ENCODE results near the gene KREMEN2. TPM values are rescaled to one million over a fixed set of nuclear protein-coding genes. Genes with fewer than 3 reads are reported as not detected.

The KREMEN2 gene
- total and polyA plus RNA-seq, 8 donors, result 0.07 to 0.32 (median 0.16) TPM; not detected in 3

DNA sequence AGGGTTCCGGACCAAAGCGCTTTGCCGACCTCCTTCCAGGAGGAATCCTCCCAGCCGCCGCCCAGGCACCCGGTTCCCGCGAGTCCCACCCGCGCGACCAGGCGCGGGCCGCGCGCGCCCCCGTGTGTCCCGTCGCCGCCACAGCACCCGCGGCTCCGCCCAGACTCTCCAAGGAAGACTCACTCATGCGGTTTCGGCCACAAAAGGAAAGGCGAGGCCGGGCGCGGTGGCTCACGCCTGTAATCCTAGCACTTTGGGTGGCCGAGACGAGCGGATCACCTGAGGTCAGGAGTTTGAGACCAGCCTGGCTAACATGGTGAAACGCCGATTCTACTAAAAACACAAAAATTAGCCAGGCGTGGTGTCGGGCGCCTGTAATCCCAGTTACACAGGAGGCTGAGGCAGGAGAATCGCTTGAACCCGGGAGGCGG lies 19.6 kb downstream of the KREMEN2 start:
- 8 to 9% methylated on average over 42 of the region's 42 CpGs for WGBS, 2 donors
- peak overlapping the region in 1 of 4 donors; percentile 13 for H3K4me3 ChIP-seq
- TF ChIP-seq, protein P1, sequence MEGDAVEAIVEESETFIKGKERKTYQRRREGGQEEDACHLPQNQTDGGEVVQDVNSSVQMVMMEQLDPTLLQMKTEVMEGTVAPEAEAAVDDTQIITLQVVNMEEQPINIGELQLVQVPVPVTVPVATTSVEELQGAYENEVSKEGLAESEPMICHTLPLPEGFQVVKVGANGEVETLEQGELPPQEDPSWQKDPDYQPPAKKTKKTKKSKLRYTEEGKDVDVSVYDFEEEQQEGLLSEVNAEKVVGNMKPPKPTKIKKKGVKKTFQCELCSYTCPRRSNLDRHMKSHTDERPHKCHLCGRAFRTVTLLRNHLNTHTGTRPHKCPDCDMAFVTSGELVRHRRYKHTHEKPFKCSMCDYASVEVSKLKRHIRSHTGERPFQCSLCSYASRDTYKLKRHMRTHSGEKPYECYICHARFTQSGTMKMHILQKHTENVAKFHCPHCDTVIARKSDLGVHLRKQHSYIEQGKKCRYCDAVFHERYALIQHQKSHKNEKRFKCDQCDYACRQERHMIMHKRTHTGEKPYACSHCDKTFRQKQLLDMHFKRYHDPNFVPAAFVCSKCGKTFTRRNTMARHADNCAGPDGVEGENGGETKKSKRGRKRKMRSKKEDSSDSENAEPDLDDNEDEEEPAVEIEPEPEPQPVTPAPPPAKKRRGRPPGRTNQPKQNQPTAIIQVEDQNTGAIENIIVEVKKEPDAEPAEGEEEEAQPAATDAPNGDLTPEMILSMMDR (IDR thresholded peaks at IDR 0.05), result peak; percentile 95 to 97 (median 96)
- H3K4me1 ChIP-seq, result peaks cover 13 to 45% (median 17%) of the 10 kb centered on the region in 3 donors
- no peaks in the 10 kb centered on the region for H3K36me3 ChIP-seq
- no peak for FAIRE-seq
- intact Hi-C loops (cut with DNase I), result loop anchor here in 1 of 3 donors (5.0 kb wide), 1 partner anchor 61 kb away; no protein-coding TSS in a partner anchor
- H3K27me3 ChIP-seq, result no peaks in the 10 kb centered on the region
- peak; percentile 26 to 64 (median 54) for ATAC-seq
- H3K27ac ChIP-seq, result no peak overlapping the region
- DNase-seq, result peak in 5 of 6 donors; percentile 66 to 94 (median 84)
- no peaks in the 10 kb centered on the region for H3K9me3 ChIP-seq

DNA sequence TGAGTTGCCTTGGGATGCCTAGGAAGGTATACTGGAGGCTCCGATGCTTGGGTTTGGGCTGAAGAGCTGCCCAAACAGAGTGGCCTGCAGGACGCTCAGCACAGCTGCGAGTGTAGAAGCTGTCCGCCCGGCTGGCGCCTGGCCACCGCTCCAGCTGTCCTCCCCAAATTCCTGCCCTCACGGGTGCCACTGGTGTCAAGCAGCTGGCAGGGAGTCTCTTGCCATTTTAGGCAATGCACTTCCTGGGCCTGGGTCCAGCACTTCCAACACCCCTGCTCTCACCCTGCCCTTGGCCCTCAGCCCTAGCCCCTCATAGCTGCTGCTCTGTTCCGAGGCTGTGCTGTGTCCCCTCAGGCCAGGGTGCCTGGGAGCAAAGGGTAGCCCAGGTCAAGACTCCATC lies 21.4 kb downstream of the KREMEN2 start:
- 5 to 19% methylated on average over 9 of the region's 9 CpGs for WGBS, 2 donors

DNA sequence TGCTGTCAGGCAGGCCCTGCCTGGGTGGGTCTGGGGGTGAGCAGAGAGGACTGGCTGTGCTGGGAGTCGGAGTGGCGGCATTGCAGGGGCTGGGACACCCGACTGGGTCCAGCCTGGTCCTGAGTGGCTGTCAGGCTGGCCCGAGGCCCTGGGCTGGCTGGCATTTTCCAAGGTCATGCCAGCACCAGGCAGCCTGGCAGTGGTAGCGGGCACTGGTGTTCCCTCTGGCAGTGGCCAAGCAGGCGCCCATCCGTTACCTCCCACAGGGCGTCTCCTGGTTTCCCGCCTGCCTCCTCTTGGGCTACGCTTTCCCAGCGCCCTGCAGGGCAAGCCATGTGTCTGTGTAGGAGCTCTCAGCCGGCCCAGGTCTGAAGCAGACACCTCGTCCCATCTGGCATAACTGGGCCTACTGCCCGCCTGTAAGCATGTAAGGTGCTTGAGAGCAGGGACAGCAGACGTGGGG lies 21.8 kb downstream of the KREMEN2 start:
- DNase-seq (peak; percentile 77 to 96 (median 89)), FAIRE-seq (no peak), ATAC-seq (peak; percentile 77 to 88 (median 86))
- 18 to 20% methylated on average over 15 of the region's 15 CpGs for WGBS, 2 donors
- intact Hi-C loops (cut with DNase I), result no loop called here
- Histone ChIP-seq H3K36me3 (no peaks in the 10 kb centered on the region), H3K4me3 (no peak overlapping the region), H3K27me3 (no peaks in the 10 kb centered on the region), H3K27ac (peak overlapping the region; percentile 70 to 84 (median 71)), H3K9me3 (no peaks in the 10 kb centered on the region), H3K4me1 (peaks cover 13 to 37% (median 17%) of the 10 kb centered on the region in 3 donors)
- TF ChIP-seq, protein P1 (IDR thresholded peaks at IDR 0.05), result no peak

More for the DNA sequence above, 21.4 kb downstream of the KREMEN2 start:
- H3K4me3 ChIP-seq, result no peak overlapping the region
- TF ChIP-seq, protein P1 (IDR thresholded peaks at IDR 0.05), result no peak
- peak; percentile 40 to 56 (median 46) for ATAC-seq
- H3K27ac ChIP-seq, result peak overlapping the region; percentile 70 to 84 (median 71)
- peak in 5 of 6 donors; percentile 79 to 93 (median 83) for DNase-seq
- H3K9me3 ChIP-seq, result no peaks in the 10 kb centered on the region
- intact Hi-C loops (cut with DNase I), result no loop called here
- no peak for FAIRE-seq
- no peaks in the 10 kb centered on the region for H3K27me3 ChIP-seq
- peaks cover 13 to 39% (median 17%) of the 10 kb centered on the region in 3 donors for H3K4me1 ChIP-seq
- H3K36me3 ChIP-seq, result no peaks in the 10 kb centered on the region

DNA sequence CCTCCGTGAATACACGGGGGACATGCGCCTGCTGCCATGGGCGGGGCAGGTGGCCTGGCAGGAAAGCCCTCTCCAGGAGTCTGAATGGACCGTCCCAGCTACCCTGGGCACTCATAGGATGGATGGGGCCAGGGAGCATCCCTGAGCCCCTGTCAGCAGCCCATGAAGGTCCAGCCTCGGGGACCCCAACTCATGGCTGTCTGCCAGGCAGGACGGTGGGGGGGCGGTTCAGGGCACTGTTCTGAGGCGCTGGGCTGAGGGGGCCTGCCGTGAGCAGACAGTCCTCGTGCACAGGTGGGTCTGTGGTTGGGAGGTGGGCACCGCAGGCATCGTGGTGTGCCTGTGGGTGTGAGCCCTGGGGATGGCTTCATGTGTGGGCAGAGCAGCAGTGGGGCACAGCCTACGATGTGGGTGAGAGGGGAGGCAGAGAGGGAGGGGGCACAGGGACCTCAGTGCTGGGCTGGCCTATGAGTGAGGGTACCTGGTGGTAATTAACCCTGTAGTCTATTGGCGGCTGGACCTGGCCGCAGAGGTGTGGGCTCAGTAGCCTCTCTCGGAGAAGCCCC lies 22.6 kb downstream of the KREMEN2 start:
- Histone ChIP-seq H3K4me3 (no peak overlapping the region), H3K36me3 (no peaks in the 10 kb centered on the region), H3K9me3 (no peaks in the 10 kb centered on the region), H3K27ac (no peak overlapping the region), H3K4me1 (peaks cover 13 to 30% (median 17%) of the 10 kb centered on the region in 3 donors), H3K27me3 (no peaks in the 10 kb centered on the region)
- FAIRE-seq (no peak), ATAC-seq (no peak), DNase-seq (no peak)
- TF ChIP-seq, protein P1 (IDR thresholded peaks at IDR 0.05), result no peak
- intact Hi-C loops (cut with DNase I), result no loop called here
- 83 to 86% methylated on average over 17 of the region's 17 CpGs for WGBS, 2 donors

DNA sequence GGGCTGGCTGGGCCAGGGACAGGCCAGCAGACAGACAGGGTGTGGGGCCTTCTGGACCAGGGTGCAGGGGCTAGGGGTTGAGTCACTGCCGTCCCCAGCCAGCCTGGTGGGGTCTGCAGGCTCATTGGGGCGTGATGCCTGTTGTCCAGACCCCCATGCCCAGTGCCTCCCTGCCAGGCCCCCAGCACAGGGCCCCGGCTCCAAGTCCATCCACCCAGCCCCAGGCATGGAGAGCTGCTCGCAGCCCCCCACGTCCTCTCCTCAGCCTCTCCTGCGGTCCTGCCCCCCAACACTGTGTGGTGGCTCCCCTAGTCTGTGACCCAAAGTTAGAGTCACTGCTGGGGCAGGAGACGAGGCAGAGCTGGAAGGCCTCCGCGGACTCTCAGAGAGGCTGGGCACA lies 23.2 kb downstream of the KREMEN2 start:
- 84 to 90% methylated on average over 9 of the region's 9 CpGs for whole genome bisulfite sequencing, 2 donors
- ATAC-seq (no peak), FAIRE-seq (no peak), DNase-seq (peak in 1 of 6 donors; percentile 75)
- no peaks in the 10 kb centered on the region for H3K36me3 ChIP-seq
- H3K4me1 ChIP-seq, result peaks cover 13 to 30% (median 17%) of the 10 kb centered on the region in 3 donors
- intact Hi-C loops (cut with DNase I), result no loop called here
- TF ChIP-seq, protein P1 (IDR thresholded peaks at IDR 0.05), result no peak
- no peaks in the 10 kb centered on the region for H3K9me3 ChIP-seq
- H3K4me3 ChIP-seq, result no peak overlapping the region
- no peaks in the 10 kb centered on the region for H3K27me3 ChIP-seq
- no peak overlapping the region for H3K27ac ChIP-seq
